HG02885 (cell line): ENCODE results near the gene PNPO.

Experiments
- ATAC-seq: cut with Tn5 transposase; IDR thresholded peaks from one replicate; pipeline ENCODE4 v1.9.1; 2021; ENCODE audit warnings: mild to moderate bottlenecking; ENCODE audit not compliant: unreplicated experiment, poor library complexity

The PNPO gene

DNA sequence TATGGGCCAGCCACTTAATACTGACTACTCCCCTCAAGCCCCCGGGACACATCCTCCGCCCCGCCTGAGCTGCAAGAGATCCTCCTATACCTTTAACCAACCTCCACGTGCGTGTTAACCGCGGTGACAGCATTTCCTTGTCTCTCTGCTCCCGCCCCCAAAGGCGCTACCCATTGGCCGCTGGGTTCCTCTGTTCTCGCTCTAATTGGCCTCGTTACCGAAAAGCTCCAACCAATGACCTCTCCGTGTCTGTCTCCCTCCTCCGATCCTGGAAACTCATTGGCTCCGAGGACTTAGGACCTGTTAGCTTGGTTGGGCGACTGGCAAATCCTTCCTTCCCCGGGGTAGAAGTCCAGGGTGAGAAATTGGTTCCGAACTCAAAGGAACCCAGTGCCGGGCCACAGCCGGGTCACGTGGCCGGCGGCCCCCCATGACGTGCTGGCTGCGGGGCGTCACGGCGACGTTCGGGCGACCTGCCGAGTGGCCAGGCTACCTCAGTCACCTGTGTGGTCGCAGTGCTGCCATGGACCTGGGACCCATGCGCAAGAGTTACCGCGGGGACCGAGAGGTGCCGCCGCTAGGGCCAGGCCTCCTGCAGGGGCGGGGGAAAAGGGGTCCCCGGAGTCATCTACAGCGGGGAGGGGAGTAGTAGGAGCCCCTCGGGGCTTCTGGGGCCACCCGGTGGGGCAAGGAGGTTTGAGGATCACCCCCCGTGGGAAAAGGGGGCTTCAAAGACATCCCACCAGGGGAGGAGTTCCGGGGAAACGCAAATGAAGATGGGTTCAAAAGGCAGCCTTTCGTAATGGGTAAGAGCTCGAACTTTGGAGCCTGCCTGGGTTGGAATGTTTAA lies at the start of gene PNPO:
PNPO (plus strand) TSS at position 326 of the 850 bp plus-strand sequence; CDS start at position 431, 105 bp downstream.
- ATAC-seq, result peak; percentile 96

- no peak for ATAC-seq
These were observed 46.6 kb upstream of the PNPO start for GRCh38 chr17:47894498-47895346.

- ATAC-seq, result no peak
These were observed 46.0 kb upstream of the PNPO start for GRCh38 chr17:47895347-47895855.

DNA sequence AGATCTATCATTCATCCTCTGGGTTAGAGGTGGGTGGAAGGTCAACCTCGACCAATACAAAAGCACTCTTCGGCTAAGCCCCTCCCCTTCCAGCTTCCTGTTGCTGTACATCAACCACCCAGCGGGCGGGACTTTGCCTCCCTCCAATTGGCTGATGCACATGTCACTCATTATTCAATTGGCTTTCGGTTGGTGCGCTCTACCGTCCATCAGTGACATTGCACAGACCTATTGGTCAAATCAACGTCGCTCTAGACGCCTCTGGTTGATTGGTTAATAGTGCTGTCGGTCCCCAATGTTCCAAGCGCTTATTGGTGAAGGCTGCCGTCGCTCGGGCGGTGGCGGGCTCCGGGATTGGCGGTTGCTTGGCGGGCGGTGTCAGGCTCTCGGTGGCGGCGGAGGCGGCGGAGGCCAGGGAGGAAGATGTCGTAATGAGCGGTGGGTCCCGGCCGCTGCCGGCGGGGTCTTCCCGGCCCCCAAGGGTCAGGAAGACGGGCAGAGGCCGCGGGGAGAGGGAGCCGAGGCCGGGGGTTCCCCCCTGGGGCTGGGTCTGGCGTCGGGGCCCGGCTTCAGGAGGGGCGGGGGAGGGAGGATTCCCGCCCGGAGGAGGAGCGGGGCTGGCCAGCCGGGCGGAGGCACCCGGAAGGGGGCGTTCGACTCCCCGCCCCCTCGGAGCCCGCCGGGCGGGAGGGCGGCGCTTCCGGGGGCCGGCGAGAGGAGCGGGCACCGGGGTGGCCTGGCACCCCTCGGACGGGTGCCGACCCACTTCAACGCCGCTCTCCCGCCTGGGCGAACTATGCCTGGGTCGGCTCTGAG lies 45.3 kb upstream of the PNPO start, which contains the start of gene SP2:
SP2 (plus strand) TSS at position 381 of the 816 bp plus-strand sequence; CDS start at position 432, 51 bp downstream.
- peak; percentile 88 for ATAC-seq

DNA sequence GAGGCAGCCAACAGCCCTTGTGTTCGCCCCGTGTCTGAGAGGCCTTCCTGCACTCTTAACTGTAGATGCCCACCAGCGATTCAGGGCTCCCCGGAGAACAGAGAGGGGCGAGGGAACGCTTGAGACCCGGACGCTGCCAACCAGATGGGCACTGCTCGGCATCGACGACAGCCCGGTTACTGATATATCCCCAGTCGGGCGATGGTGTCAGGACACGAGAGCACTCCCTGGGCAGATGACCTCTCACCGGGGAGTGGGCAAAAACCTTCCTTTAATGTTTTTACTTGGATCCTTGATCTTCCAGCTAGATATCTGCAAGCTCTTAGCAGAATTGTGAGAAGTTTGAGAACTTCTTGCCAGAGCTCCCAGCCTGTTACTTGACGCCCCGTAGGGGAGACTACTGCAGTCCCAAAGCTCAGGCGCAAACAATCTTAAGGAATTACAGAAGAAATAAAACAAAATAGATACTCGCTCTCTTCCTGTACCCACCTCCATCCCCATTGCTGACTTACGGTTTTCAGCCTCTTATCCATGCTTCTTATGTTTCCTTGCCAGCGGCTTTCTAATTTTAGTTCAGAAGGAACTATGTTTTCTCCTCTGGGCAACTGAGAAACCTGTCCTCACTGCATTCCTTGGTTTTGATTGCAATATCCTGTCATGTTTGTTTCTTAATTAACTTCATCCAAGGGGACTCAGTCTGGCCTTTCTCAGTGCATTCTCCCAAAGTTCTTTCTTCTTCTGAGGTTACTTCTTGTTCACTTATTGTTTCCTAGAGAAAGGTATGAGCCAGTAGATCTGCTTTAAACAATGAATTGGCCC lies 44.5 kb upstream of the PNPO start:
- no peak for ATAC-seq

- no peak for ATAC-seq
These were observed 43.8 kb upstream of the PNPO start for GRCh38 chr17:47897561-47897960.

- no peak for ATAC-seq
These were observed 43.1 kb upstream of the PNPO start for GRCh38 chr17:47898241-47898640.

- no peak for ATAC-seq
These were observed 41.7 kb upstream of the PNPO start for GRCh38 chr17:47899643-47900042.

DNA sequence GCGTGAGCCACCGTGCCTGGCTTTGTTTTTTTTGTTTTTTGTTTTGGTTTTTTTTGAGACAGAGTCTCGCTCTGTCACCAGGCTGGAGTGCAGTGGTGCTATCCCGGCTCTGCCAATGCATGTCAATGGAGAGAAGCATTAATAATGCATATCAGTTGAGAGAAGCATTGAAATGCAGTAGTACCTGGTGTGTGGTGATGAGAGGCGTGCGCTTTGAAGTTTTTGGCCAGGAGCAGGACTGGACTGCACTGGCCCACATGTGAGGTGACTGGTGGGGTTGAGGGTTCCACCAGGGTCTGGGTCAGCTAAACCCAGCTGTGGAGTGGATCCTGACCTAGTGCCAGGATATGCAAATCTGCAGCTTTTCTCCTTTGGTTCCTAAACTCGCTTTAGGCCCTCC lies 39.9 kb upstream of the PNPO start:
- ATAC-seq, result no peak

- ATAC-seq, result no peak
These were observed 39.2 kb upstream of the PNPO start for GRCh38 chr17:47902039-47902744.

GRCh38 chr17:47905221-47905733 lies 36.1 kb upstream of the PNPO start:
- no peak for ATAC-seq

DNA sequence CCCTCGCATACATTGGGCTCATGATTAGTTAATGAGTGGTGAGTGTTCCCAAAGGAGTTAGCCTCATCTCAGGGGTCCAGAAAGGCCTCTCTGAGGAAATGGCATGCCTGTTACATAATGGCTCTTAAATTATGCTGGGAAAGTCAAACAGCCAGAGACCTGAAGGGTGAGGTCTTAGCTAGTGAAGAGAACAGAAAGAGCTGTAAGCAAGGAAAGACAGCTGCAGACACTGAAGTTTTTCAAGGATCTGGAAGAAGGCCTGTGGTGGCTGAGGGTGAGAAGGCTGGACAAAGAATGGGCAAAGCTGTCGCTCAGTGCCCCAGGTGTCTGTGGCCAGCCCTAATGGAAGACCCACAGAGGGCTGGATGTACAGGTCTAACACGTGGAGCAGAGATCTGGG lies 34.9 kb upstream of the PNPO start:
- no peak for ATAC-seq

DNA sequence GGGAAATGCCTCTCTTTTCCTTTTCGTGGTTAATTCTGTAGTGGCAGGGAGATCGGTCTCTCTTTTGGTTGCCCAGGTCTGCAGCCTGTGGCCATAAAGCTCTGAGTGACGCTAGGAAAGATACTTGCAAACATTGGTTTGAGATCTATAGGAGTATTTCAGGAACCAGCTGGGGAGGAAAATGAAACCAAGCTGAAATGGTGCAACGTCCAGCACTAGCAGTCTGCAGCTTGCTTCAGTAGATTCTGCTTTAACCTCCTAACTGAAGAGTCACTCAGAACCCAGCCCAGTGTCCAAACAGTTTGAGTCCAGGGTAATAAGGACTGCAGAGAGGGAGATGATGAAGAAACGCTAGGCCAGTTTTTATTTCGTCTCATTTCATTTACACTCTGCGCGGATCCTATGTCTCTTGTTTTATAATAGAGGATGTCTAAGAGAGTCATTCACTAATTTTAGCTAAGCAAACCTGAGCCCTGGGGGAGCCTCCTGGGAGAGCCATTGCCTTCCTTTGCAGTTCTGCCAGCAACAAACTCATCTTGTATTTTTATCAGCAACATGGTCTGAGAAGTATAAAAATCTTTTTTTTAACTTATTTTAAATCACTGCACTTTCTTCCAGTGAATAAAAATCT lies 33.3 kb upstream of the PNPO start:
- no peak for ATAC-seq

- ATAC-seq, result no peak
These were observed 28.3 kb upstream of the PNPO start for GRCh38 chr17:47913050-47913449.

DNA sequence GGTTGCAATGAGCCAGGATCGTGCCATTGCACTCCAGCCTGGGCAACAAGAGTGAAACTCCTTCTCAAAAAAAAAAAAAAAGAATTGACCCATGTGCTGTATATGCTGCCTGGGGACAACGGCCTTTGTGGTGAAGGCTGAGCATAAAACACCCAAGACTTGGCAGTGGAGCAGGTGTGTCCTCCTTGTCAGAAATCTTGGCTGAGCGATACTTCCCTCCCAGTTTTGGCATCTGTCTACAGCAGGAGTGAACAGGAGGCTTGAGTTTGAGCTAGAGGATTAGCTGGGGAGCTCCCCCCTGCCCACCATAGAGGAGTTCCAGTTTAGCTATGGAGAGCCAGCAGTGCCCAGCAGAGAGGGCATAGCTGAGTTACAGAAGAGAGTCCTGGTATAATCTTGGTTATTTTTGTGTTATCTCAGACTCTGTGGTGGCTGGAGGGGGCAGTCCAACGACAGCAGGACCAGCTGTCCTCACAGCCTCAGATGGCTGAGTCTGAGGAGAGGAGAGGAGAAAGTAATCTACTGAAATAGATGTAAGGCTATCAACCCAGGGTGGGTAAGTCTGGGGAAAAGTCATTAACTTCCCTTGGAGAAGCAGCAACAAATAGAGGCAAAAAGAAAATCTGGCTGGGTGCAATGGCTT lies 26.9 kb upstream of the PNPO start:
- ATAC-seq, result no peak

DNA sequence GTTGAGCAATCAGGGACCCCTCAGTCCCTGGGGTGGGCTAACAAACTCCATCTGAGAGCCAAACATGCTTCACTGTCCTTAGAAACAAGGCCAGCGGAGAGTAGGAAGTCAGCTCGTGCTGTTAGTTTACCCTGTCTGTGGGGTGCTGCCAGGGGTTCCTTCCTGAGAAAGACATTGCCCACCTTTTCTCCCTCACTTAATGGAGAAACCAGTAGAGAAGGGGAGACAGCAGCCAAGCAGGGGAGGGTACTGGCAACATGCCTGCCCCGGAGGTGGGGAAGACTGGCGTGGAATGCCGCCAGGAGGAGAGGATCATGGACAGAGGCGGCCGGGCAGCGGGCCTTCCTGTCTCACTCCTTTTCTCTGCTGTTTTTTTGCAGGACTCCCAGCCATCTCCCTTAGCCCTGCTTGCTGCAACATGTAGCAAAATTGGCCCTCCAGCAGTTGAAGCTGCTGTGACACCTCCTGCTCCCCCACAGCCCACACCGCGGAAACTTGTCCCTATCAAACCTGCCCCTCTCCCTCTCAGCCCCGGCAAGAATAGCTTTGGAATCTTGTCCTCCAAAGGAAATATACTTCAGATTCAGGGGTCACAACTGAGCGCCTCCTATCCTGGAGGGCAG lies 25.5 kb upstream of the PNPO start:
- no peak for ATAC-seq
